Testis (tissue), 2 donors: Measurements from ENCODE around the gene CPNE4.

Experiments
- POLR2A ChIP-seq: fragments of 450-650 bp; IDR thresholded peaks from one replicate; pipeline ENCODE4 v1.6.1; 2017; ENCODE audit warnings: antibody characterized with exemption, mild to moderate bottlenecking, moderate library complexity
- TF ChIP-seq, protein P1 (sequence below), 3 experiments: fragments of 450-650 bp in 2 of 3; fragments of 200-600 bp in 1 of 3; sonication (generic) in 1 of 3; IDR thresholded peaks; one replicate each; pipeline ENCODE4 v1.5.1; 2016 to 2019; ENCODE audit warnings: antibody characterized with exemption in 3 of 3, mild to moderate bottlenecking in 2 of 3, moderate library complexity in 1 of 3

DNA sequence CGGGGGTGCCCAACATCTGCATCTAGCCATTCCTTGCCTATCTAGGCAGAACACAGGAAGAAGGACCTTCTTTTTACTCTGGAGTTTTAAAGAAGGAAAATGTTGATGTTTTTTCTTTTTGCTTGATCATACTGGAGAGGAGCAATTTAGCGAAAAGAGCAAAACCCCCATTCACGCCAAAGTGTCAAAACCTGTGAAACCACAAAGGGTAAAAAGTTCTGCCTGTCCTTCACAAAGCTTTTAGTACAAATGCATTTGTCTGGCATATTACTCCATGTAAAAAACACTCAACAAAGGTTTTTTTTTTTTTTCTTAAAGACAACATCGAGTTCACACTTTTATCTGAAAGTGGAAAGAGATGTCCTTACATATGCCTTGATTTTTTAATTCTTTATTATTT, 317.9 kb downstream of the CPNE4 start:
- no peak for TF ChIP-seq POLR2A
- TF ChIP-seq, protein P1, sequence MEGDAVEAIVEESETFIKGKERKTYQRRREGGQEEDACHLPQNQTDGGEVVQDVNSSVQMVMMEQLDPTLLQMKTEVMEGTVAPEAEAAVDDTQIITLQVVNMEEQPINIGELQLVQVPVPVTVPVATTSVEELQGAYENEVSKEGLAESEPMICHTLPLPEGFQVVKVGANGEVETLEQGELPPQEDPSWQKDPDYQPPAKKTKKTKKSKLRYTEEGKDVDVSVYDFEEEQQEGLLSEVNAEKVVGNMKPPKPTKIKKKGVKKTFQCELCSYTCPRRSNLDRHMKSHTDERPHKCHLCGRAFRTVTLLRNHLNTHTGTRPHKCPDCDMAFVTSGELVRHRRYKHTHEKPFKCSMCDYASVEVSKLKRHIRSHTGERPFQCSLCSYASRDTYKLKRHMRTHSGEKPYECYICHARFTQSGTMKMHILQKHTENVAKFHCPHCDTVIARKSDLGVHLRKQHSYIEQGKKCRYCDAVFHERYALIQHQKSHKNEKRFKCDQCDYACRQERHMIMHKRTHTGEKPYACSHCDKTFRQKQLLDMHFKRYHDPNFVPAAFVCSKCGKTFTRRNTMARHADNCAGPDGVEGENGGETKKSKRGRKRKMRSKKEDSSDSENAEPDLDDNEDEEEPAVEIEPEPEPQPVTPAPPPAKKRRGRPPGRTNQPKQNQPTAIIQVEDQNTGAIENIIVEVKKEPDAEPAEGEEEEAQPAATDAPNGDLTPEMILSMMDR (IDR thresholded peaks at IDR 0.05): no peak
